PFSK-1 (cell line): Measurements from ENCODE around the gene SLC22A3.

Source experiments
- POLR2AphosphoS5 ChIP-seq: IDR thresholded peaks from 2 replicates; pipeline ENCODE4 v1.6.1; 2012; ENCODE audit warnings: low read depth, mild to moderate bottlenecking, control low read depth, low read length, moderate library complexity
- SIN3A ChIP-seq: IDR thresholded peaks from 2 replicates; pipeline ENCODE4 v1.6.1; 2012; ENCODE audit warnings: mild to moderate bottlenecking, low read length, moderate library complexity, borderline replicate concordance; ENCODE audit not compliant: insufficient read depth
- TAF1 ChIP-seq: IDR thresholded peaks from 2 replicates; pipeline ENCODE4 v1.6.1; 2012; ENCODE audit warnings: low read length, control low read depth, borderline replicate concordance; ENCODE audit not compliant: insufficient read depth

DNA sequence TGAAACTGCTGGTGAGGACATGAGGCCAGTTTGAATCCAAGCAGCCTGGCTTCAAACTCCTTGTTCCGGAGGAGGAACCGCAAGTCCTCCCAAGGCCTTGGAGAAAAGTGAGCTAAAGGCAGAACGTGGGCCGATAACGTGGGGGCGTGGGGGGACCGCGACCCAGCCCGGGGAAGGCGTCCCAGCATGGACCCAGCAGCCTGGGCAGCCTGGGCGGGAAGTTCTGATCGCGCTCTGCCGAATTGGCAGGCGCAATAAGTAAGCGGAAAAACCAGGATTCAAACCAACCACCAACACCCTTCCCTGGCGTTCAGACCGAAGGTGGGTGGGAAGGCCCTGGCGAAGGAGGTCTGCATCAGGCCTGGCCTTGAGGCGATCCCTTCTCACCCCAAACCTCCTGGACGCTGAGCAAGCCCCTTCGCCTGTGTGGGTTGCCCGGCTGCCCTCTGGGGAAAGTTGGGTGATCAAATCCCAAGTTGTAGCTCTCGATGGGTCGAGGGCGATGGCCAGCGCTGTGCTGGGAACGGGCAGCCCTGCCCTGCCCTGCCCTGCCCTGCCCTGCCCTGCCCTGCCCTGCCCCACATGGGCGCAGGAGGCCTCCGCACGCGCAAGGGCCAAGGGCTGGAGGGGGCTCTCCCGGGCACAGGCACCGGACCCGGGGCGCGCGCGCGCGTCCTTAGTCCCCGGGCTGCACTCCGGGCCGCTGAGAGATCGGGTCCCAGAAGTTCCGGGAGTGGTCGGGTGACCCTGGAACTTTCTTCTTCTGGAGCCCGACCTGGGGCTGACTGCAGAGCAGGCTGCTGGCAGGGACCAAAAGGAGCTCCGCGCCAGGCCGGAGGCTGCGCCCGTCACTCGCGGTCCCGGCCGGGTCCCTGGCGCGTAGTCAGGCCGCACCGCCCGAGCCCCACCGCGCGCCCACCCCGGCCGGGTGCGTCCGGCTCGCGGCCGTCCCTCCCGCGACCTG, 637 bp upstream of the SLC22A3 start:
- no peak for TF ChIP-seq POLR2AphosphoS5
- no peak for TF ChIP-seq TAF1
- no peak for TF ChIP-seq SIN3A
